ENCODE results near the gene SYT2. TPM values are rescaled to one million over a fixed set of nuclear protein-coding genes. Genes with fewer than 3 reads are reported as not detected.

SYT2 gene
- total RNA-seq, 1 donor from 2014 or later: 3.1 TPM

GRCh38 chr1:202687798-202688197, 22.5 kb downstream of the SYT2 start:
- Mint-ChIP-seq H3K36me3 (no peaks in the 10 kb centered on the region), H3K4me1 (no peaks in the 10 kb centered on the region), H3K27me3 (ENCODE audit: low read depth) (peaks cover 72% of the 10 kb centered on the region), H3K27ac (no peak overlapping the region), H3K4me3 (no peak overlapping the region), H3K9me3 (no peaks in the 10 kb centered on the region)
- no peak for DNase-seq (ENCODE audit: low spot score in 2 of 2, unreplicated experiment in 2 of 2)
- no peak for TF ChIP-seq CTCF (IDR thresholded peaks at IDR 0.05; ENCODE audit: unreplicated experiment)

- Mint-ChIP-seq H3K27me3 (ENCODE audit: low read depth) (peaks cover 76% of the 10 kb centered on the region), H3K4me3 (no peak overlapping the region)
- TF ChIP-seq CTCF (IDR thresholded peaks at IDR 0.05; ENCODE audit: unreplicated experiment): no peak
Measured at GRCh38 chr1:202687370-202687769, 22.9 kb downstream of the SYT2 start.

GRCh38 chr1:202685641-202686040, 24.6 kb downstream of the SYT2 start:
- DNase-seq (ENCODE audit: low spot score in 2 of 2, unreplicated experiment in 2 of 2): no peak
- Mint-ChIP-seq H3K36me3 (no peaks in the 10 kb centered on the region), H3K9me3 (no peaks in the 10 kb centered on the region), H3K27ac (no peak overlapping the region), H3K4me3 (no peak overlapping the region), H3K27me3 (ENCODE audit: low read depth) (peaks cover 79% of the 10 kb centered on the region), H3K4me1 (no peaks in the 10 kb centered on the region)
- no peak for TF ChIP-seq CTCF (IDR thresholded peaks at IDR 0.05; ENCODE audit: unreplicated experiment)

More at GRCh38 chr1:202687370-202687769, 22.9 kb downstream of the SYT2 start:
- H3K27ac Mint-ChIP-seq: no peak overlapping the region
- no peak for DNase-seq (ENCODE audit: low spot score in 2 of 2, unreplicated experiment in 2 of 2)
- no peaks in the 10 kb centered on the region for H3K9me3 Mint-ChIP-seq
- no peaks in the 10 kb centered on the region for H3K36me3 Mint-ChIP-seq
- H3K4me1 Mint-ChIP-seq: no peaks in the 10 kb centered on the region

GRCh38 chr1:202684716-202685115, 25.5 kb downstream of the SYT2 start:
- no peak for TF ChIP-seq CTCF (IDR thresholded peaks at IDR 0.05; ENCODE audit: unreplicated experiment)
- Mint-ChIP-seq H3K27ac (no peak overlapping the region), H3K4me3 (no peak overlapping the region), H3K27me3 (ENCODE audit: low read depth) (peaks cover 75% of the 10 kb centered on the region), H3K9me3 (no peaks in the 10 kb centered on the region), H3K36me3 (no peaks in the 10 kb centered on the region), H3K4me1 (no peaks in the 10 kb centered on the region)
- DNase-seq (ENCODE audit: low spot score in 2 of 2, unreplicated experiment in 2 of 2): no peak

GRCh38 chr1:202683029-202683428, 27.2 kb downstream of the SYT2 start:
- no peak for TF ChIP-seq CTCF (IDR thresholded peaks at IDR 0.05; ENCODE audit: unreplicated experiment)
- Mint-ChIP-seq H3K27me3 (ENCODE audit: low read depth) (peaks cover 75% of the 10 kb centered on the region), H3K27ac (no peak overlapping the region), H3K4me3 (no peak overlapping the region), H3K9me3 (no peaks in the 10 kb centered on the region), H3K36me3 (no peaks in the 10 kb centered on the region), H3K4me1 (no peaks in the 10 kb centered on the region)
- no peak for DNase-seq (ENCODE audit: low spot score in 2 of 2, unreplicated experiment in 2 of 2)

GRCh38 chr1:202682477-202682876, 27.8 kb downstream of the SYT2 start:
- peaks cover 70% of the 10 kb centered on the region for H3K27me3 Mint-ChIP-seq (ENCODE audit: low read depth)
- TF ChIP-seq CTCF (IDR thresholded peaks at IDR 0.05; ENCODE audit: unreplicated experiment): no peak
- no peak overlapping the region for H3K27ac Mint-ChIP-seq
- H3K36me3 Mint-ChIP-seq: no peaks in the 10 kb centered on the region
- H3K4me1 Mint-ChIP-seq: no peaks in the 10 kb centered on the region
- DNase-seq (ENCODE audit: low spot score in 2 of 2, unreplicated experiment in 2 of 2): no peak
- H3K9me3 Mint-ChIP-seq: no peaks in the 10 kb centered on the region
- no peak overlapping the region for H3K4me3 Mint-ChIP-seq
